PC-3 (cell line): ENCODE measurements around the gene NR4A3.

ENCODE experiments used
- EZH2 ChIP-seq: fragments of 300-600 bp; sonication (generic); IDR thresholded peaks from one replicate; pipeline ENCODE4 v1.6.1; 2017; ENCODE audit warnings: antibody characterized with exemption, mild to moderate bottlenecking, low read length; ENCODE audit not compliant: unreplicated experiment
- TF ChIP-seq, protein P1 (sequence below): fragments of 300-600 bp; sonication (generic); conservative IDR thresholded peaks from 2 replicates; pipeline ENCODE4 v1.5.1; 2017; ENCODE audit warnings: antibody characterized with exemption, low read depth, mild to moderate bottlenecking, low read length

DNA sequence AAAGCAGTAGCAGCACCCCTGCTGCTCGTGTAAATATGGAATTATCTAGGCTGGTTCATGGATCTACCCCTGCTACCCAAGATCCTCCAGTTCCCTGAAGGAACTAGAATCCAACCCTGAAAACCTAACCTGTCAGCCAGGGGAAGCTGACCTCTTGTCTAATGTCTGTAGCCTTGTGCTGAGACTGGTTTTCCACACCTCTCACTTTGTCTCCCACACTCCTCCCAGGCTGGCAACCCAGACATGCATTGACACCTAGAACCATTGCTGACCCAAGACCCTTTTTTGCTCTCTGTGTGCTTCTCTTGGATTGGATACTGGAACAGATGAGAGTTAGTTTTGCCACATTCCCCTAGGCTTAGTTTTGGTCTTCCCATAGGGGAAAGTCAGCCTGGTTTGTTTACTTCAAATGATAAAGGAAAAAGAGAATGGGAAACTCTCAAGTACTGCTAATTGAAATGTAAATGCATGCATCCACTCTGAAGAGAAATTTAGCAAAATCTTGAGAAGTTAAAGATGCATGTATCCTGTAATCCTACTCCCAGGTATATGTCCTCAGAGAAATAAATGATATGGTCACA is 36.6 kb upstream of the NR4A3 start:
- TF ChIP-seq, protein P1, sequence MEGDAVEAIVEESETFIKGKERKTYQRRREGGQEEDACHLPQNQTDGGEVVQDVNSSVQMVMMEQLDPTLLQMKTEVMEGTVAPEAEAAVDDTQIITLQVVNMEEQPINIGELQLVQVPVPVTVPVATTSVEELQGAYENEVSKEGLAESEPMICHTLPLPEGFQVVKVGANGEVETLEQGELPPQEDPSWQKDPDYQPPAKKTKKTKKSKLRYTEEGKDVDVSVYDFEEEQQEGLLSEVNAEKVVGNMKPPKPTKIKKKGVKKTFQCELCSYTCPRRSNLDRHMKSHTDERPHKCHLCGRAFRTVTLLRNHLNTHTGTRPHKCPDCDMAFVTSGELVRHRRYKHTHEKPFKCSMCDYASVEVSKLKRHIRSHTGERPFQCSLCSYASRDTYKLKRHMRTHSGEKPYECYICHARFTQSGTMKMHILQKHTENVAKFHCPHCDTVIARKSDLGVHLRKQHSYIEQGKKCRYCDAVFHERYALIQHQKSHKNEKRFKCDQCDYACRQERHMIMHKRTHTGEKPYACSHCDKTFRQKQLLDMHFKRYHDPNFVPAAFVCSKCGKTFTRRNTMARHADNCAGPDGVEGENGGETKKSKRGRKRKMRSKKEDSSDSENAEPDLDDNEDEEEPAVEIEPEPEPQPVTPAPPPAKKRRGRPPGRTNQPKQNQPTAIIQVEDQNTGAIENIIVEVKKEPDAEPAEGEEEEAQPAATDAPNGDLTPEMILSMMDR = no peak
- TF ChIP-seq EZH2 = no peak
